Prostate gland (tissue), 2 donors: ENCODE results near the gene TRPC4.

Source experiments
- POLR2A ChIP-seq: fragments of 450-650 bp; IDR thresholded peaks from one replicate; pipeline ENCODE4 v1.6.1; 2016; ENCODE audit warnings: antibody characterized with exemption, mild to moderate bottlenecking
- POLR2AphosphoS5 ChIP-seq: sonication (generic); formaldehyde crosslinking; IDR thresholded peaks from one replicate; pipeline ENCODE4 v1.6.1; 2017; ENCODE audit warnings: antibody characterized with exemption
- TF ChIP-seq, protein P1 (sequence below), 4 experiments: fragments of 200-600 bp in 2 of 4; fragments of 450-650 bp in 2 of 4; sonication (generic) in 2 of 4; IDR thresholded peaks; 1 replicate in 3 of 4; 2 replicates in 1 of 4; pipeline ENCODE4 v1.5.1; 2016 to 2019; ENCODE audit warnings: antibody characterized with exemption in 4 of 4, mild to moderate bottlenecking in 2 of 4, moderate library complexity in 2 of 4

DNA sequence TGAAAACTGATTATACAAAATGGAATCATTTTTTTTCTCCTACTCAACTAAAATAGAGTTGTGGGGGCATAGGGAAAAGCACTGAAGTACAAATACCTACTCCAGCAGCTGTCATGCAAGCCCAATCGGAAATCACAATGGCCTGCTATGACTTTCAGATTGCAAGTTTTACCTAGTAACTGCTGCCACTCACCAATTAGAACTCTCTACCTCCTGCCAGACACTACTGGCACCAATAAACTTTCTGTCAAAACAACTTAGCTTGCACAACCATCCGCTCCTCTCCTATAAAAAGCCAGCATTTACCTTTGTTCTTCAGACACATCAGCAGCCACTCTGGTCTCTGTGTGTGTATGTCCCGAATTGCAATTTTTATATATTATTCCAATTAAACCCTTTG lies 9.3 kb upstream of the TRPC4 start:
- TF ChIP-seq, protein P1, sequence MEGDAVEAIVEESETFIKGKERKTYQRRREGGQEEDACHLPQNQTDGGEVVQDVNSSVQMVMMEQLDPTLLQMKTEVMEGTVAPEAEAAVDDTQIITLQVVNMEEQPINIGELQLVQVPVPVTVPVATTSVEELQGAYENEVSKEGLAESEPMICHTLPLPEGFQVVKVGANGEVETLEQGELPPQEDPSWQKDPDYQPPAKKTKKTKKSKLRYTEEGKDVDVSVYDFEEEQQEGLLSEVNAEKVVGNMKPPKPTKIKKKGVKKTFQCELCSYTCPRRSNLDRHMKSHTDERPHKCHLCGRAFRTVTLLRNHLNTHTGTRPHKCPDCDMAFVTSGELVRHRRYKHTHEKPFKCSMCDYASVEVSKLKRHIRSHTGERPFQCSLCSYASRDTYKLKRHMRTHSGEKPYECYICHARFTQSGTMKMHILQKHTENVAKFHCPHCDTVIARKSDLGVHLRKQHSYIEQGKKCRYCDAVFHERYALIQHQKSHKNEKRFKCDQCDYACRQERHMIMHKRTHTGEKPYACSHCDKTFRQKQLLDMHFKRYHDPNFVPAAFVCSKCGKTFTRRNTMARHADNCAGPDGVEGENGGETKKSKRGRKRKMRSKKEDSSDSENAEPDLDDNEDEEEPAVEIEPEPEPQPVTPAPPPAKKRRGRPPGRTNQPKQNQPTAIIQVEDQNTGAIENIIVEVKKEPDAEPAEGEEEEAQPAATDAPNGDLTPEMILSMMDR (IDR thresholded peaks at IDR 0.05), result no peak
- TF ChIP-seq POLR2A (no peak), POLR2AphosphoS5 (no peak)
